ENCODE measurements around the gene SLFN13. TPM values are rescaled to one million over a fixed set of nuclear protein-coding genes. Genes with fewer than 3 reads are reported as not detected.

SLFN13 gene, protein sequence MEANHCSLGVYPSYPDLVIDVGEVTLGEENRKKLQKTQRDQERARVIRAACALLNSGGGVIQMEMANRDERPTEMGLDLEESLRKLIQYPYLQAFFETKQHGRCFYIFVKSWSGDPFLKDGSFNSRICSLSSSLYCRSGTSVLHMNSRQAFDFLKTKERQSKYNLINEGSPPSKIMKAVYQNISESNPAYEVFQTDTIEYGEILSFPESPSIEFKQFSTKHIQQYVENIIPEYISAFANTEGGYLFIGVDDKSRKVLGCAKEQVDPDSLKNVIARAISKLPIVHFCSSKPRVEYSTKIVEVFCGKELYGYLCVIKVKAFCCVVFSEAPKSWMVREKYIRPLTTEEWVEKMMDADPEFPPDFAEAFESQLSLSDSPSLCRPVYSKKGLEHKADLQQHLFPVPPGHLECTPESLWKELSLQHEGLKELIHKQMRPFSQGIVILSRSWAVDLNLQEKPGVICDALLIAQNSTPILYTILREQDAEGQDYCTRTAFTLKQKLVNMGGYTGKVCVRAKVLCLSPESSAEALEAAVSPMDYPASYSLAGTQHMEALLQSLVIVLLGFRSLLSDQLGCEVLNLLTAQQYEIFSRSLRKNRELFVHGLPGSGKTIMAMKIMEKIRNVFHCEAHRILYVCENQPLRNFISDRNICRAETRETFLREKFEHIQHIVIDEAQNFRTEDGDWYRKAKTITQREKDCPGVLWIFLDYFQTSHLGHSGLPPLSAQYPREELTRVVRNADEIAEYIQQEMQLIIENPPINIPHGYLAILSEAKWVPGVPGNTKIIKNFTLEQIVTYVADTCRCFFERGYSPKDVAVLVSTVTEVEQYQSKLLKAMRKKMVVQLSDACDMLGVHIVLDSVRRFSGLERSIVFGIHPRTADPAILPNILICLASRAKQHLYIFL
- 1.9 and 4.0 TPM in 2 replicates for total RNA-seq

DNA sequence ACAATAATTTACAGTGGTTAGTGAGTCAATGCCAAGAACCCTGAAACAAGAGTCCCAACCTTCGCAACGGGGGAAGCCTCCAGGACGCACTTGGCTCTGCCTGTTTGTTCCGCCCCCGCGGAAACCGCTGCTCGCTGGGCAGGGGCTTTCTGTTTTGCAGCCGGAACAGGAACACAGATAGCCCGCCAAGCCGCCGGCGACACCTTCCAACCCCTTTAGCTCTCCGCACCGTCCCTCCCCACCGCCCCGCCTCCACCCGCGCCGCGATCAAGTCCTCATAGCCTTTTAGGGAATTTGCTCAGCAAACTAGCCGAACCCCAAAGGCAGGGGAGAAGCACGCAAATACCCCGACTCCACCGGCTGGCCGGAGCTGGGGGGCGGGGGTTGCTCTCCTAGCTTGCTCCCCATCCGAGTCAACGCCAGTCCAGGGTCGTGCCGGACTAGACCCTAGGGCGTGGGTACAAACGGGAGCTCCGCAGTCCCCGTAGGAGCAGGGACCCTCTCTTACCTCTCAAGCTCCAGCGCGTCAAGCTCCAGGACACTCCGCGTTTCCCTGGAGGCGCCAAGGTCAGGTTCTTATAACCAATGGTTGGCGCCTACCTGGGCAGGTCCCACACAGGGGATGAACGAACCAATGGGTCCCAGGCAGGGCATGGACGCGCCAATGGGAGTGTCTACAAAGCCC lies at the start of gene SLFN13:
Gene SLFN13, minus strand, starts transcription at position 553 of the 685 bp plus-strand sequence. CDS start 3,086 bp downstream, outside the sequence.

DNA sequence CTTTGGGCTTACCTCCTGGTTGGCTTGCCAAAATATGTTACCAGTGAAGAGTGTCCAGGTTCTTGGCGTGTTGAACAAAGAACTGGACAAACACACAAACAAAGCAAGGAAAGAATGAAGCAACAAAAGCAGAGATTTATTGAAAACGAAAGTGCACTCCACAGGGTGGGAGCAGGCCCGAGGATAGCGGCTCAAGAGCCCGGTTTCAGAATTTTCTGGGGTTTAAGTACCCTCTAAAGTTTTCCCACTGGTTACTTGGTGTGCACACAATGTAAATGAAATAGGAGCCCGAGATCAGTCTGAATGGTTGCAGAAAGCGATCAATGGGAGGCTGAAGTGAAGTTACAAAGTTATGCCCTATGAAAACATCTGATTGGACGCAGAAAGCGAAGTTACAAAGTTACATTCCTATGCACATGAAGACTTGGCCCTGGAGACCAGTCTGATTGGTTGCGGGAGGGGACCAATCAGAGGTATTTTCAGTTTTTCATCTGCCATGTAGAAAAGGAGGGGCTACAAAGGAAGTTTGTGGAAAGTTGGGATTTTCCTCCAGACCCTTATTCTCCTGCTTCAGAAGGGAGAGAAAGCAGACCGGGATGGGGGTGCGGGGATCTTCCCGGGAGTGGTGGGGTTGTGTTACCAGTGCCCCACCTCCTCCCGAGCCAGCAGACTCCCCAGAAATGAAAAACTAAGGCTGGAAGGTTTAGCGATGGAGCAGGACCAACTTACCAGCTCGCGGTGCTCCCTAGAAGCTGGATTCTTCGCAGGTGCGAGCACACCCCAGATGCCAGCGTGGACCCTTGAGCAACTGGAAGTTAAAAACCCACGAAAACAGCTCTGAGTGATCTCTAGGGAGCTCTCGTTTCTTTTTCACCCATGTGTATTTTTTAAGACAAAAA lies 16.1 kb downstream of the SLFN13 start, which contains the start of gene SLFN12:
Gene SLFN12, minus strand, starts transcription at position 325 of the 899 bp plus-strand sequence. CDS start 9,472 bp downstream, outside the sequence.

Other genes with a start within 250 kb of the SLFN13 start
- gene SLFN5, start 205.7 kb downstream of the SLFN13 start, total RNA-seq = 64.8 and 82.6 TPM in 2 replicates
- gene SLFN11, start 75.1 kb downstream of the SLFN13 start, total RNA-seq = 46.2 and 113 TPM in 2 replicates
- gene SLFN12, start 16.3 kb downstream of the SLFN13 start, total RNA-seq = 17.0 and 35.8 TPM in 2 replicates
- gene SLFN12L, start 88.9 kb upstream of the SLFN13 start, total RNA-seq = 0.07 TPM in 1 of 2 replicates, not detected in the other
- gene SLFN14, start 112.1 kb upstream of the SLFN13 start, total RNA-seq = not detected in 2 replicates
- 5.0 and 5.8 TPM in 2 replicates for gene PEX12, start 129.8 kb upstream of the SLFN13 start, total RNA-seq
- gene AP2B1, start 138.6 kb upstream of the SLFN13 start, total RNA-seq = 116 and 124 TPM in 2 replicates